Measurements from ENCODE around the gene PROSER2.

DNA sequence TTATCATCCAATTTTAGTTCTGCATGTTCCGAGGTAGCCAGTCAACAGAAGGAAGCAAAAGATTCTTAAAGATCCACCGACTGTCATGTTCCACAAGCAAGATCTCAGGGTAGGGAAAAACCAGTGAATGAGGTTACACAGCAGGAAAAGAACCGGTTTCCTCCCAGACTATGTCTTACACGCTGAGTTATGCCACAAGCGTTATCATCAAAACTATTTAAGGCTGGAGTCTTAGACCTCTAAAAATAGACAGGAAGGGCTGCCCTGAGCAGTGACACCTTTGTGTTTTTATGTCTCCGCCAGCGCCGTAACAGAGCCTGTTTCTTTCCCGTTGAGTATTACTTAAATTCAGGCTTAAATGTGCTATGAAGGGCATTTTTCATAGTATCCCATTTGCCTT is 48.3 kb downstream of the PROSER2 start:
- TF ChIP-seq, protein P1, sequence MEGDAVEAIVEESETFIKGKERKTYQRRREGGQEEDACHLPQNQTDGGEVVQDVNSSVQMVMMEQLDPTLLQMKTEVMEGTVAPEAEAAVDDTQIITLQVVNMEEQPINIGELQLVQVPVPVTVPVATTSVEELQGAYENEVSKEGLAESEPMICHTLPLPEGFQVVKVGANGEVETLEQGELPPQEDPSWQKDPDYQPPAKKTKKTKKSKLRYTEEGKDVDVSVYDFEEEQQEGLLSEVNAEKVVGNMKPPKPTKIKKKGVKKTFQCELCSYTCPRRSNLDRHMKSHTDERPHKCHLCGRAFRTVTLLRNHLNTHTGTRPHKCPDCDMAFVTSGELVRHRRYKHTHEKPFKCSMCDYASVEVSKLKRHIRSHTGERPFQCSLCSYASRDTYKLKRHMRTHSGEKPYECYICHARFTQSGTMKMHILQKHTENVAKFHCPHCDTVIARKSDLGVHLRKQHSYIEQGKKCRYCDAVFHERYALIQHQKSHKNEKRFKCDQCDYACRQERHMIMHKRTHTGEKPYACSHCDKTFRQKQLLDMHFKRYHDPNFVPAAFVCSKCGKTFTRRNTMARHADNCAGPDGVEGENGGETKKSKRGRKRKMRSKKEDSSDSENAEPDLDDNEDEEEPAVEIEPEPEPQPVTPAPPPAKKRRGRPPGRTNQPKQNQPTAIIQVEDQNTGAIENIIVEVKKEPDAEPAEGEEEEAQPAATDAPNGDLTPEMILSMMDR (IDR thresholded peaks at IDR 0.05), result no peak
- no peak for TF ChIP-seq POLR2A (IDR thresholded peaks at IDR 0.05; ENCODE audit: low read depth)
- no peak for TF ChIP-seq POLR2AphosphoS5 (IDR thresholded peaks at IDR 0.05)
- no peak for TF ChIP-seq EP300 (IDR thresholded peaks at IDR 0.05)

Data from esophagus muscularis mucosa (tissue), 4 donors.